GM20431 (cell line): ENCODE results near the gene NSF.

Experiments
- in situ Hi-C: fragments of 300-500 bp; cut with MseI, MboI; formaldehyde crosslinking; loops from one replicate; pipeline ENCODE4 v1.15.0; 2020; ENCODE audit warnings: low sequenced_read_pairs; ENCODE audit not compliant: unreplicated experiment

Gene NSF

GRCh38 chr17:46771561-46772474 is 181.3 kb downstream of the NSF start:
- in situ Hi-C loops, result no loop called here

DNA sequence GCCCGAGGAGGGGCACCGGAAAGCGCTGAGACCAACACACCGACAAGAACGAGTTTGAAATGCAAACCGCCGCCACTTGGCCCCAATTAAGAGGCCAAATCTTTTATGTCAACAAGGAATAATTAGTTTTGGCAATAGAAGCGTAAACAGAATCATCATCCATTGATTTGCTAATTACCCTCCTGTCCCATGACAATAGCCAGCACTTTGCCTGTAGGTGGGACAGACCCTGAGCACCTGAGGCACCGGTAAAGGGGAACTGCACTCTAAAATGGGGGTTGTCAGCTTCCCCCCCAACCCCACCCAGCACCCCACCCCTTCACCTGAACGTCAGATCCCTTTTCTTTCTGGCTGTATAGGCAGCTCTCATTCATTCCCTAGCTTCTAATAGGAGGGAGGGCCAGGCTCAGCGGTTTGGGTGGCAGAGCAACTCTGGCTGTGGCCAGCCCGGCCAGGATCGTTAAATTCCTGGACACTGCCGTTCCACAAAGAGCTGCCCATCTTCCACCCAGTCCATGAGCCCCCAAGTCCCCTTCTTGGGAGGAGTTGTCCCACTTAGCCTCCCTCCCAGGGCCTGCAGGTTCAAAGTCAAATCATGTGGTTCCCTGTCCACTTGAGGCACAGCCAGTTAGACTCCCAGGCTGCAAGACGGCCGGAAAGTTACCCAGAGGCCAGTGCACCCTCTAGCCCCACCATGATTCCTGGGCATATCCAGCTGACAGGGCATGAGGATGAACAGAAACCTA is 182.2 kb downstream of the NSF start:
- in situ Hi-C loops, result no loop called here

GRCh38 chr17:46773221-46773605 is 182.7 kb downstream of the NSF start:
- in situ Hi-C loops, result no loop called here

DNA sequence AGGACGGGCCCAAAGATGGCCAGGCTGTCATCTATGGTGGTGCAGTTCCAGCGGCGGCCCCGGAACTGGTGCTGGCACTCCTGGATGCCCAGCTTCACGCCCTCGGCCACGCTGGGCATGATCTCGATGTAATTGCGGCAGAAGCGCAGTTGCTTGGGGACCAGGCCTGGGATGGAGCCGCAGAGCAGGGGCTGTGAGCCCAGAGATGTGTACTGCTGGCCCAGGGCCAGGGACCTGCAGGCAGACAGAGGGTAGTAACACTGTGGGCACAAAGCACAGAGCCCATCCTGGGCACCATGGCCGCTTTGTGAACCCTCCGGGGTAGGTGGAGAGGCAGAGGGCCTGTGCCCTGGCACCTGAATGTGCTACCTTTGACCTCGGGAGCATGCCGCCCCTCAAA is 183.2 kb downstream of the NSF start:
- in situ Hi-C loops, result no loop called here

GRCh38 chr17:46774108-46774737 is 183.8 kb downstream of the NSF start:
- in situ Hi-C loops, result no loop called here

DNA sequence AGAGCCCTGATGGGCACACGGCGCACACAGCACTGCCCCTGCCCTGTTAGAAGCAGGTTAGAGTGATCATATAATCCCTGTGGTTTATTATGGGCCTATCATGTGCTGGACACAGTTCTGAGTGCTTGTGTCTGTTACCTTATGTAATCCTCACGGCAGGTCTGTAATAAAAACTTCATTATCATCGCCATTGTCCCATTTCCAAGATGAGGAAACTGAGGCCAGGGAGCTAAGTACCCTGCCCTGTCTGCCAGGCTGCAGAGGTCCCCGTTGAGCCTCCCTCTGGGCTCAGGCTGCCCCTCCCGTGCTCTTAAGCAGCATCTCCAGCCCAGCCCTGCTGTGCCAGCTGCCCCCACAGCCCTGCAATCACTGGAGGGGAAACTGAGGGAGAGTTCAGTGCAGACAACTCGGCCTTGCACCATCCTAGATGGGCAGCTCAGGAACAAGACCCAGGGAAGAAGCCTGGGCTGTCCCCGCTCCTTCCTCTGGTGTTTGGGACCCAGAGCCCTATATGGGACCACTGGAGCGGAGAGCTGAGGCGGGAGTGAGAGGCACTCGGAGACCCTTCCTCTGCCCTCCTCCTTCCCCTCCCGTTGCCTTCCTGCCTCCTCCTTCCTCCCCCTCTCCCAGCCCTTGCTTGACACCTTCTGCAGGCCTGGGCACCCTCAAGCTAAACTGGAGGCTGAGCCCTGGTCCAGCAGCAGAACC is 186.0 kb downstream of the NSF start:
- in situ Hi-C loops, result no loop called here

DNA sequence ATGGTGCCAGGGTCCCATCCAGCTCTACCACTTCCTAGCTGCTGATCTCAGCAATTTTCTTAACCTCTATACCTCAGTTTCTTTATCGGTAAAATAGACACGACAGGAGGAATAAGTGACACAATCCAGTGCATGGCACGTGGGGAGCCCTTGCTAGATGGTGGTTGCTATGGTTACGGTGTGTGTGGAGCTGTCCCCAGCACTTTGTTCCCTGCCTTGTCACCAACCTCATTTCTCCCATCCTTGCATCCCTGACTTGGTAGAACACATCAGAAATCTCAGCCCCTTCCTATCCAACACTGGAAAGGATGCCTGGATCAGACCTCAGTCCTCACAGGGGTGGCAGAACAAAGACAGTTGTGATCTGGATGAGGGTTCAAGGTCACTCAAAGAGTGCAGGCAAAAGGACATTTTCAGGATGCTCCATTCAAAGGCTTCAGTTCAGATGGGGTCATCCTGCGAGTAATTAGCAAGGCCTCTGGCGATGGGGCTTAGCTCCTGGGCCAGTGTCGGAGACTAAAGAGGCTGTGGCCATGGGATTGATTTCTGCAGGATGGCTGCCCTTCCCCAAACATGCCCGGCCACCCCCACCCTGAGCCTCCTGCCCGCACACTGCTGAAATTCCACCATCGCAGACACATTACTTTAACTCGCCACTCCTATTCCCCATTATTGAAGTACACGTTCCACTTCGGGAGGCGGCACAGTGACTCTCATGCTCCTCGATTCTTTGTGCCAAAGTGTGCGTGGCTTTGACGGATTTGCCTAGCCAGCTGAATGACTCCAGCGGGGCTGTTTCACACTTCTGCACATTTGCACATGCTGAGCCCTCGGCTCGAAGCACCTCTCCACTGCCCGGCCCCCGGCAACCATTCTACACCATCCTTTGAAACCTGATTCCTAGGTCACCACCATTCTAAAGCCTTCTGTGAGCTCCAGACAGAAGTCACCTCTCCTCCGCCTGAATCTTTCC is 187.8 kb downstream of the NSF start:
- in situ Hi-C loops, result no loop called here

- in situ Hi-C loops, result no loop called here
Observed at GRCh38 chr17:46780003-46780373, 189.5 kb downstream of the NSF start.

DNA sequence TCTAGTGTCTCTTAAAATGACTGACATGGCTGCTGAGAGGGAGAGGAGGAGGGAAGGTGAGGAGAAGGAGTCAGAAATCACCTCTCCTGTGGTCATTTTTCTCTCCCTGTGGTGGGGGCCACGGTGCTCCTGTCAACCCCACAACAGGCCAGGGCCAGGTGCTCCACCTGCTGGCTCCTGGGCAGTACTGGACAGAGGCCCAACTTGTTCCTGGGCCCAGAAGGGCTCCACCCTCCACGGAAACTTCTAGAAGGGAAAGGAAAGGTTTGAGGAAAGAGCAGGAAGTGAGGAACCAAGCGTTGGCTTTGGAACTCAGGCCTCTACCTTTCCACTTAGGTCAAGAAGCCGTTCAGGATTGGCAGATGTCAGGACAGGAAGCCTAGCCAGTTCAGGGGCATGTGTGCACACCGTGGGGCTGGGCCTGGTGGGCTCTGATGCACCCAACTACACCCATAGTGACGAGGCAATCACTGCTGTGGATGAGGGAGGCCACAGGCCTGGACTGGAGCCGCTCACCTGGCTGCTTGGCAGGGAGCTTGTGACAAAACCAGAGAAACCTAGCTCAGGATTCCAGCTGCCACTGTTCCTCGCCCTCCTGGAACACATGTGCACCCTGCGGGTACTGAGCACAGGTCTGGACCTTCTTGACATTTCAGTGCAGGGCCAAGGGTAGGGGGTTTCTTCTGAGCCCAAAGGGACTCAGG is 191.9 kb downstream of the NSF start:
- in situ Hi-C loops, result no loop called here

- in situ Hi-C loops, result no loop called here
Observed at GRCh38 chr17:46783031-46783593, 192.6 kb downstream of the NSF start.

- in situ Hi-C loops, result no loop called here
Observed at GRCh38 chr17:46785696-46786095, 195.2 kb downstream of the NSF start.

GRCh38 chr17:46787478-46787877 is 197.0 kb downstream of the NSF start:
- in situ Hi-C loops, result no loop called here

DNA sequence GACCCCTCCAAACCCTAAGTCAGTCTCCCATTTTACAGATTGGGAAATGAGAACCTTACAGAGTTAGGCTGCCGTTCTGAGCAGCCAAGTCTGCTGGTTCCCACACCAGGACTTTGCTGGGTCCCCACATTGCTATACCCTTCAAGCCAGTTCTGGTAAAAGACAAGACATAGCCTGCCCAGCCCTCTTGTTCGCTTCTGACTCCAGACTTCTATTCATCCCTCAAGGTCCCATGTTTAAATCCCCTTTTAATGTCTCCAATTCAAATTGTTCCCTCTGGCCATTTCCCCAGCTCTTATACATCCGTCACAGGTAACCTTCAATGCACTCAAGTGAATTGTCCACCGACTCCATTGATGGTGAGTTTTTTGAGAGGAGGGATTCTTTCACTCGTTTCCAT is 197.8 kb downstream of the NSF start:
- in situ Hi-C loops, result no loop called here

GRCh38 chr17:46788796-46789195 is 198.3 kb downstream of the NSF start:
- in situ Hi-C loops, result no loop called here

DNA sequence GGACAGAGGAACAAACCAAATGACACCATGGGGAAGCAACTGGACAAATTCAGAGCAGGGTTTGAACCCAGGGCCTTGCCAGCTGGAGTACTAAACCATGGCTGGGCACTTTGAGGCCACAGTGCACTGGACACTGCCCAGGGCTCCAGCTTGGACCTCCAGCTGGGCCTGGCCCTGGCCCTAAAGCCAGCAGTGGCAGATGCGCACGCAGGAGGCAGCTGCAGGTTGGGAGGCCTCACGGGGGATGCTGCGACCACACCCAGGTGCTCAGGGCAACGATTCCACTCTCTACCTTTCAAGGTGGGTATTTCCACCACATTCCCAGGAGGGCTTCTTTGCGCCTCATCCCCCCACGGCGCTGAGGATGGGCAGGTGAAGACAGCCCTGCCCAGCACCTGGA is 199.1 kb downstream of the NSF start:
- in situ Hi-C loops, result no loop called here

GRCh38 chr17:46790216-46790615 is 199.7 kb downstream of the NSF start:
- in situ Hi-C loops, result no loop called here

DNA sequence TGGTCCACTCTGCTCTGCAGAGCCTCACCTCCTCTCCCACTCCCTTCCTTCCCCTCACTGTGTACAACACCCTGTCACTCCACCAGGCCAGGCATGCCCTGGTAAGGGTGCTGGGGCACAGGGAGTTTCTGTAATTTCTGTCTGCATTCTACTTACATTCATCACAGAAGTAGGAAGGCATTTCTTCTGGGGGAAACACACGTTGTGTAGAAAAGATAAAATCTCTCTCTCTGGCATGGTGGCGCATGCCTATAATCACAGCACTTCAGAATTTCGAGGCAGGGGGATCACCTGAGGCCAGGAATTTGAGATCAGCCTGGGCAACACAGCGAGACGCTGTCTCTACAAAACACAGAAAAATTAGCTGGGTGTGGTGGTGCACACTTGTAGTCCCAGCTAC is 201.1 kb downstream of the NSF start:
- in situ Hi-C loops, result no loop called here

GRCh38 chr17:46792071-46792470 is 201.6 kb downstream of the NSF start:
- in situ Hi-C loops, result no loop called here
